Measurements from ENCODE around the gene PACSIN1. TPM values are rescaled to one million over a fixed set of nuclear protein-coding genes. Genes with fewer than 3 reads are reported as not detected.

Gene PACSIN1
- total RNA-seq, 1 experiment from 2014 or later = 7.0 TPM

GRCh38 chr6:34517461-34517881 is 51.6 kb downstream of the PACSIN1 start:
- H4K5ac ChIP-seq (ENCODE audit: insufficient read length, low read depth, low read length) = no peak overlapping the region
- no peak overlapping the region for H3K4me2 ChIP-seq (ENCODE audit: insufficient read depth, insufficient read length, low read length)
- H3K56ac ChIP-seq (ENCODE audit: insufficient read length, low read depth, low read length) = no peak overlapping the region
- TF ChIP-seq CTCF (conservative IDR thresholded peaks at IDR 0.05) = no peak
- H2AFZ ChIP-seq (ENCODE audit: low read length) = no peak overlapping the region
- WGBS (ENCODE audit: extremely low coverage, insufficient read length, low lambda C conversion rate) = no CpG with 5 or more reads among the region's 4 CpGs
- no peak overlapping the region for H4K91ac ChIP-seq (ENCODE audit: insufficient read length, low read depth, low read length)
- no peak overlapping the region for H3K27ac ChIP-seq (ENCODE audit: insufficient read length, low read depth, low read length)
- H3K18ac ChIP-seq (ENCODE audit: insufficient read length, low read depth, low read length) = no peak overlapping the region
- DNase-seq = no peak
- H3K79me2 ChIP-seq (ENCODE audit: insufficient read depth, low read length) = no peaks in the 10 kb centered on the region
- no peaks in the 10 kb centered on the region for H3K79me1 ChIP-seq (ENCODE audit: insufficient read depth, low read depth, low read length, poor library complexity, severe bottlenecking)
- Mint-ChIP-seq H3K27me3 (ENCODE audit: low read depth) (peaks cover 19% of the 10 kb centered on the region), H3K27ac (no peak overlapping the region), H3K9me3 (no peaks in the 10 kb centered on the region), H3K4me1 (peaks cover 27 to 46% of the 10 kb centered on the region in 2 experiments), H3K4me3 (no peak overlapping the region), H3K36me3 (ENCODE audit: insufficient read depth in 1 of 3, low read depth in 3 of 3) (no peaks in the 10 kb centered on the region)
- H3K9ac ChIP-seq (ENCODE audit: extremely low read depth, insufficient read length, low read length) = no peak overlapping the region
- H4K8ac ChIP-seq (replicated peaks; ENCODE audit: insufficient read length, low read depth, low read length) = no peak overlapping the region
- no peak overlapping the region for H3K23ac ChIP-seq (ENCODE audit: insufficient read length, low read depth, low read length)
- H2BK12ac ChIP-seq (ENCODE audit: insufficient read length, low read depth, low read length) = no peak overlapping the region
- H2AK5ac ChIP-seq (ENCODE audit: insufficient read length, low read length) = no peak overlapping the region
- no peaks in the 10 kb centered on the region for H3K27me3 ChIP-seq (ENCODE audit: insufficient read depth, low read length)
- no peak overlapping the region for H3T11ph ChIP-seq (ENCODE audit: low read length)
- H4K20me1 ChIP-seq (ENCODE audit: control insufficient read depth, insufficient read depth, insufficient read length) = no peaks in the 10 kb centered on the region
- no peaks in the 10 kb centered on the region for H3K9me3 ChIP-seq (ENCODE audit: control insufficient read depth, low read depth, low read length)
- H2BK5ac ChIP-seq (ENCODE audit: insufficient read length, low read length) = no peak overlapping the region
- H3K23me2 ChIP-seq (ENCODE audit: insufficient read length, low read depth, low read length, poor library complexity, severe bottlenecking) = peaks cover 9% of the 10 kb centered on the region
- no peak overlapping the region for H2BK20ac ChIP-seq (ENCODE audit: low read depth, low read length, poor library complexity, severe bottlenecking)
- H3K4ac ChIP-seq (ENCODE audit: low read depth, low read length) = no peak overlapping the region
- H2BK15ac ChIP-seq (ENCODE audit: low read depth, low read length) = no peak overlapping the region
- no peak overlapping the region for H3K14ac ChIP-seq (ENCODE audit: insufficient read depth, low read length)
- peaks cover 1% of the 10 kb centered on the region; the same call in 1 of the 2 replicates for H3K4me1 ChIP-seq (ENCODE audit: insufficient read depth, low read length)
- no peak overlapping the region for H2BK120ac ChIP-seq (ENCODE audit: low read depth, low read length, poor library complexity, severe bottlenecking)
